Breast epithelium (tissue), 4 donors: ENCODE data around the gene SERBP1. TPM values are rescaled to one million over a fixed set of nuclear protein-coding genes. Genes with fewer than 3 reads are reported as not detected.

Source experiments
- DNase-seq, 2 donors: peaks; one replicate each; pipeline ENCODE4 v3.0.0-alpha.2; 2019; ENCODE audit warnings: low spot score in 2 of 2
- H3K27ac ChIP-seq, 2 donors: fragments of 200-600 bp; sonication (generic) in 1 of 2; one replicate each; pipeline ENCODE4 v1.5.1; 2016 to 2019; ENCODE audit warnings: mild to moderate bottlenecking in 1 of 2
- H3K27me3 ChIP-seq, 2 donors: fragments of 200-600 bp; sonication (generic) in 1 of 2; one replicate each; pipeline versions ENCODE4 v1.5.1 to v1.6.0; 2017 to 2019; ENCODE audit warnings: control low read depth in 1 of 2, mild to moderate bottlenecking in 1 of 2
- H3K36me3 ChIP-seq: fragments of 200-600 bp; one replicate; pipeline ENCODE4 v1.5.1; 2019
- H3K4me1 ChIP-seq, 2 donors: fragments of 200-600 bp; sonication (generic); one replicate each; pipeline ENCODE4 v1.5.1; 2016 to 2019; ENCODE audit warnings: control low read depth in 1 of 2
- H3K4me3 ChIP-seq, 3 donors: fragments of 200-600 bp; sonication (generic); 1 replicate in 2 of 3; 2 replicates in 1 of 3; pipeline ENCODE4 v1.5.1; 2016 to 2019; ENCODE audit warnings: mild to moderate bottlenecking in 3 of 3, moderate library complexity in 2 of 3
- H3K9me3 ChIP-seq, 2 donors: fragments of 200-600 bp; sonication (generic) in 1 of 2; one replicate each; pipeline ENCODE4 v1.5.1; 2016 to 2019; ENCODE audit warnings: control low read depth in 1 of 2
- POLR2A ChIP-seq: fragments of 450-650 bp; IDR thresholded peaks from one replicate; pipeline ENCODE4 v1.6.1; 2016; ENCODE audit warnings: antibody characterized with exemption, mild to moderate bottlenecking, moderate library complexity
- POLR2AphosphoS5 ChIP-seq, 3 donors: sonication (generic); formaldehyde crosslinking; IDR thresholded peaks; one replicate each; pipeline ENCODE4 v1.6.1; 2017; ENCODE audit warnings: antibody characterized with exemption in 3 of 3
- intact Hi-C: fragments of 100-400 bp; cut with DNase I; formaldehyde crosslinking; loops from one replicate; pipeline ENCODE4 v1.15.1; 2023; ENCODE audit warnings: low total_unique reads
- total RNA-seq, 3 donors: library from RNA; depleted of rRNA; stranded (reverse); fragments of >200 nt; gene quantifications; one replicate each; pipeline ENCODE4 v1.1.0, GENCODE V29; 2016
- TF ChIP-seq, protein P1 (sequence below), 3 donors: fragments of 450-650 bp; IDR thresholded peaks; one replicate each; pipeline ENCODE4 v1.5.1; 2016 to 2017; ENCODE audit warnings: antibody characterized with exemption in 3 of 3, mild to moderate bottlenecking in 3 of 3, moderate library complexity in 3 of 3

SERBP1 gene
- 100 to 1,000 TPM; 181 to 266 (median 218) TPM for total RNA-seq

DNA sequence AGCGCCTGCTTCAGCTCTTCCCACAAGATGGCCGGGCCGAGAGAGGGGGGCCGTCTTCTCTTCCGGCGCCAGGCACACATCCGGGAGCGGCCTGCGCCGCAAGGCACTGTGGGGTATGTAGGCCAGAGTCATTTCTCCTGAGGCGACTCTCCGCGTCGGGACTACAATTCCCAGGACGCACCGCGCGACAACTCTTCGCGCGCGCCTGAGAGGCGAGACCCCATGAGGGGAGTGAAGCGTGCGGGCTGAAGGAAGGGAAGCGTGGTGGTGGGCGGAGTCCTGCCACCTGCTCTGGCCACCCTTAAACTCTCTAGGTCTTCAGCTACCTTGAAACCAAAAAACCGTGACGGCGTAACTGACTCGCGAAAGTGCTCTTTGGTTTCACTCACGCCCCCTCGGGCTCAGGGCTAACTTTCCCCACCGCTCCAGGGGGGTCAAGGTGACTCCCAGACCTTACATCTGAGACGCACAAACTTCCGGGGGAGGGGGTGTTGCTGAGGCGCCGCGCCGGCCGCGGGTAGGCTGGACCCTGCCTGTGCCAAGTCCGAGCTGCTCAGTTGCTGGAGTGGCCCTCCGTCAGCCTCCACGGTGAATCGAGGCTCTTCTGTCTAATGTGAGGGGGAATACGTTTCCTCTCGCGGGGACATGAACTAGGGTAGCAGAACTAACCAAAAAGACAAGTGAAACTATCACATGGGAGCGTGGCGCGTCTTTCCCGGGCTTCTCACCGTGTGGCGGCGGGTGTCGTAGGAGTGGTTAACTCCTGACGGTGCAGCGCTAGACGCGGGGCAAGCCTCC lies at the start of gene SERBP1:
TSS of gene SERBP1 (minus strand) at position 45 of the 798 bp plus-strand sequence. CDS start 102 bp downstream, outside the sequence.
- Histone ChIP-seq H3K9me3 (no peaks in the 10 kb centered on the region), H3K4me1 (peaks cover 0 to 5% of the 10 kb centered on the region in 2 donors), H3K27me3 (no peaks in the 10 kb centered on the region), H3K36me3 (no peaks in the 10 kb centered on the region), H3K4me3 (peak within 1 kb of the TSS; percentile 79 to 91 (median 84)), H3K27ac (peak within 1 kb of the TSS; percentile 90 to 92)
- DNase-seq: peak; percentile 94 to 96
- intact Hi-C loops: no loop called here
- TF ChIP-seq POLR2AphosphoS5 (IDR thresholded peaks at IDR 0.05) (peak in 2 of 3 donors; percentile 89 to 94), POLR2A (peak; percentile 27)
- TF ChIP-seq, protein P1, sequence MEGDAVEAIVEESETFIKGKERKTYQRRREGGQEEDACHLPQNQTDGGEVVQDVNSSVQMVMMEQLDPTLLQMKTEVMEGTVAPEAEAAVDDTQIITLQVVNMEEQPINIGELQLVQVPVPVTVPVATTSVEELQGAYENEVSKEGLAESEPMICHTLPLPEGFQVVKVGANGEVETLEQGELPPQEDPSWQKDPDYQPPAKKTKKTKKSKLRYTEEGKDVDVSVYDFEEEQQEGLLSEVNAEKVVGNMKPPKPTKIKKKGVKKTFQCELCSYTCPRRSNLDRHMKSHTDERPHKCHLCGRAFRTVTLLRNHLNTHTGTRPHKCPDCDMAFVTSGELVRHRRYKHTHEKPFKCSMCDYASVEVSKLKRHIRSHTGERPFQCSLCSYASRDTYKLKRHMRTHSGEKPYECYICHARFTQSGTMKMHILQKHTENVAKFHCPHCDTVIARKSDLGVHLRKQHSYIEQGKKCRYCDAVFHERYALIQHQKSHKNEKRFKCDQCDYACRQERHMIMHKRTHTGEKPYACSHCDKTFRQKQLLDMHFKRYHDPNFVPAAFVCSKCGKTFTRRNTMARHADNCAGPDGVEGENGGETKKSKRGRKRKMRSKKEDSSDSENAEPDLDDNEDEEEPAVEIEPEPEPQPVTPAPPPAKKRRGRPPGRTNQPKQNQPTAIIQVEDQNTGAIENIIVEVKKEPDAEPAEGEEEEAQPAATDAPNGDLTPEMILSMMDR (IDR thresholded peaks at IDR 0.05): no peak

DNA sequence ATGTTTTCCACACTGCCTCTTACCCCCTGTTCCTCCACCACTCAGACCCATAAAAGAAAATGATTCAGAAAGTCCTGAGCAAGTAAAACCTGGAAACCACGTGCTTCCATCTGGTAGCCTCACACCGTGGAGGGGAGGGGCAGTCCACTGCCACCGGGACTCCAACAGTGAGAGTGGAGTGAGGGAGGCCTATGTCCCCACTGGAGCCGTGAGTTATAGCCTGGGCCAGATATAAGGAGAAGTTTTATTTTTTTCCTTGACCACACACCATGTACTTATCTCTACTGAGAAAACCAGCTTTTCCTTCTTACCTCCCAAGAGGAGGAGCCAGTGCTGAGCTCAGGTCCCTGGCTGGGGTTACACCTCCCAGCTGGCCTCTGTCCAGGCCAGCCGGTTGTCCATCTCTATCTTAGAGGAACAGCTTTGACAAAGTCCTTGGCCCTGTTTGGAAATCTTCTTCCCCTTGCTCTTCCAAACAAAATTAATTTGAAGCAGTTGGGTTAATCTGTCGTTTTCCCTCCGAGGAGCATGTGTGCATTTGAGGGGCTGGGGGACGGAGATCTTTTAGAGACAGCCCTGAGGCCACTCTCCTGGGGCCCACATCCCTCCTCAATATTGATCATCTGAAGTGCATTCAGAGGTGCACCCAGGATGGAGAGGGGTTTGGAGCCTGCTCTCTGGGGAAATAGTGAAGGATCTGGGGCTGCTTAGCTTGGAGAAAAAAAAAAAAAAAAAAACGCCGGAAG lies 49.1 kb upstream of the SERBP1 start:
- Histone ChIP-seq H3K27me3 (no peaks in the 10 kb centered on the region), H3K27ac (peak overlapping the region in 1 of 2 donors; percentile 21), H3K4me1 (peaks cover 0 to 4% of the 10 kb centered on the region in 2 donors), H3K9me3 (no peaks in the 10 kb centered on the region), H3K36me3 (no peaks in the 10 kb centered on the region), H3K4me3 (peak overlapping the region in 1 of 3 donors; percentile 31)
- DNase-seq: no peak
- intact Hi-C loops: no loop called here
- TF ChIP-seq POLR2AphosphoS5 (IDR thresholded peaks at IDR 0.05) (no peak), POLR2A (no peak)
- TF ChIP-seq, protein P1 (IDR thresholded peaks at IDR 0.05): no peak

DNA sequence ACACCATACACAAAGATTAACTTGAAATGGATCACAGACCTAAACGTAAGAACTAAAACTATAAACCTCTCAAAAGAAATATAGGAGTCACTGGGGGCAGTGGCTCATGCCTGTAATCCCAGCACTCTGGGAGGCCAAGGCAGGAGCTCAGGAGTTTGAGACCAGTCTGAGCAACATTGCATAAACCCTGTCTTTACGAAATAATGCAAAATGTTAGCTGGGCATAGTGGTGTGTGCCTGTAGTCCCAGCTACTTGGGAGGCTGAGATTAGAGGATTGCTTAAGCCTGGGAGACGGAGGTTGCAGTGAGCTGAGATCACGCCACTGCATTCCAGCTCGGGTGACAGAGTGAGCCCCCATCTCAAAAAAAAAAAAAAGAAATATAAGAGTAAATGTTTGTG lies 46.7 kb upstream of the SERBP1 start:
- Histone ChIP-seq H3K27me3 (no peaks in the 10 kb centered on the region), H3K4me3 (no peak overlapping the region), H3K27ac (no peak overlapping the region), H3K4me1 (peaks cover 0 to 4% of the 10 kb centered on the region in 2 donors), H3K36me3 (no peaks in the 10 kb centered on the region), H3K9me3 (no peaks in the 10 kb centered on the region)
- DNase-seq: no peak
- TF ChIP-seq, protein P1 (IDR thresholded peaks at IDR 0.05): no peak
- TF ChIP-seq POLR2AphosphoS5 (IDR thresholded peaks at IDR 0.05): no peak
- intact Hi-C loops: no loop called here

DNA sequence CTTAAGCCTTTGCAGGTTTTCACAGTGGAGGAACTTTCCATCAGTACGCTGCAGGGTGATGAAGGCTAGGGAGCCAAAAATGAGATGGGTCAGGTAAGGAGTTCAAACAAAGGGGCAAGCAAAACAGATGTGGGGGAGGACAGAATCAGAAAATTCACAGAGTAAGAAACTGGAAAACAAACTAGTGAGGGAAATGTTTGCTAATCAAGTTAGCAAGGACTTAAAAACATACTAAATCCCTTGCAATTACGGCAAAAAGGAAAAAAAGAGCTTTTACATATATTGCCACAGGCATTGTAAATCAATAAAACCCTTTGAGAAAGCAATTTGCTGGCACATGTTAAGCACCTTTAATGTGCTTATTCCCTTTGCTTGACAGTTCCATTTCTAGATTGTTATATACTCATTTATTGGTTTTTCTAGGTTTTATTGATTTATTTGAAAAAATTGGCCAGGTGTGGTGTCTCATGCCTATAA lies 45.8 kb upstream of the SERBP1 start:
- no peak overlapping the region for H3K4me3 ChIP-seq
- no peaks in the 10 kb centered on the region for H3K27me3 ChIP-seq
- no peaks in the 10 kb centered on the region for H3K9me3 ChIP-seq
- intact Hi-C loops: no loop called here
- no peaks in the 10 kb centered on the region for H3K36me3 ChIP-seq
- H3K4me1 ChIP-seq: peaks cover 0 to 4% of the 10 kb centered on the region in 2 donors
- H3K27ac ChIP-seq: no peak overlapping the region
- DNase-seq: no peak
- TF ChIP-seq, protein P1 (IDR thresholded peaks at IDR 0.05): no peak
- TF ChIP-seq POLR2A (no peak), POLR2AphosphoS5 (IDR thresholded peaks at IDR 0.05) (no peak)

DNA sequence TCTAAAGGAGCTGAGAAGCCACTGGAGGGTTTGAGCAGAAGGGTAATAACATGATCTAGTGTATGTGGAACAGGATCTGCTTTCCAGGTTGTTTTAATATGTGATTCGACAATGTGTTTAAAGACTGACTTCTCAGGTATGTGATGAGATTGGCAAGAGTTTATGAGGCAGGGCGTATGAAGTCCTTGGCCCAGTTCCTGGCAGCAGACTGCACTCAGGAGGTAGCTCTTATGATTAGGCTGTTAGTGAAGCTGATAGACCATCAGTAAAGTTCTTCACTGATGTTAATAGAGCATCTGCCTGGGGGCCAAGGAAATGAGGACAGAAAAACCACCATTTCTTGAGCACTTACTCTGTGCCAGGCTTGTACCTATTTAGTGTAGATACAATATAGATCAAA lies 41.9 kb upstream of the SERBP1 start:
- no peak overlapping the region for H3K27ac ChIP-seq
- no peaks in the 10 kb centered on the region for H3K4me1 ChIP-seq
- H3K36me3 ChIP-seq: no peaks in the 10 kb centered on the region
- H3K27me3 ChIP-seq: no peaks in the 10 kb centered on the region
- TF ChIP-seq POLR2A (no peak), POLR2AphosphoS5 (IDR thresholded peaks at IDR 0.05) (no peak)
- TF ChIP-seq, protein P1 (IDR thresholded peaks at IDR 0.05): no peak
- H3K4me3 ChIP-seq: no peak overlapping the region
- no peak for DNase-seq
- intact Hi-C loops: no loop called here
- H3K9me3 ChIP-seq: no peaks in the 10 kb centered on the region
